Heart left ventricle (tissue), 16 donors: Measurements from ENCODE around the gene PYGB. TPM values are rescaled to one million over a fixed set of nuclear protein-coding genes. Genes with fewer than 3 reads are reported as not detected.

Experiments used
- ATAC-seq, 4 donors: fragments of 200-7000 bp; cut with Tn5 transposase; one replicate each; pipeline ENCODE4 v1.9.1; 2020 to 2022; ENCODE audit warnings: moderate library complexity in 4 of 4, mild to moderate bottlenecking in 3 of 4, moderate number of reproducible peaks in 1 of 4
- DNase-seq, 5 donors: peaks; one replicate each; pipeline ENCODE4 v3.0.0-alpha.2; 2020
- H3K27ac ChIP-seq, 12 donors: fragments of 200-600 bp; sonication (generic) in 4 of 12; one replicate each; pipeline versions ENCODE4 v1.5.0 to v1.8.0; 2016 to 2022; ENCODE audit warnings: mild to moderate bottlenecking in 2 of 12
- H3K27me3 ChIP-seq, 9 donors: fragments of 200-600 bp; sonication (generic) in 2 of 9; one replicate each; pipeline versions ENCODE4 v1.5.1 to v1.8.0; 2016 to 2022; ENCODE audit warnings: mild to moderate bottlenecking in 3 of 9
- H3K36me3 ChIP-seq, 9 donors: fragments of 200-600 bp; sonication (generic) in 2 of 9; one replicate each; pipeline versions ENCODE4 v1.5.0 to v1.8.0; 2018 to 2022; ENCODE audit warnings: mild to moderate bottlenecking in 2 of 9
- H3K4me1 ChIP-seq, 12 donors: fragments of 200-600 bp; sonication (generic) in 4 of 12; one replicate each; pipeline versions ENCODE4 v1.5.0 to v1.8.0; 2016 to 2022; ENCODE audit warnings: mild to moderate bottlenecking in 3 of 12
- H3K4me3 ChIP-seq, 12 donors: fragments of 200-600 bp; sonication (generic) in 4 of 12; one replicate each; pipeline versions ENCODE4 v1.5.0 to v1.8.0; 2017 to 2022; ENCODE audit warnings: mild to moderate bottlenecking in 9 of 12, moderate library complexity in 4 of 12
- H3K9me3 ChIP-seq, 12 donors: fragments of 200-600 bp; sonication (generic) in 4 of 12; one replicate each; pipeline versions ENCODE4 v1.5.0 to v1.8.0; 2016 to 2022; ENCODE audit warnings: mild to moderate bottlenecking in 1 of 12
- CTCF ChIP-seq, 12 donors: fragments of 200-600 bp; sonication (generic) in 4 of 12; IDR thresholded peaks; one replicate each; pipeline versions ENCODE4 v1.5.0 to v1.8.0; 2018 to 2022; ENCODE audit warnings: antibody characterized with exemption in 12 of 12, mild to moderate bottlenecking in 5 of 12
- POLR2A ChIP-seq, 2 donors: fragments of 450-650 bp; IDR thresholded peaks; one replicate each; pipeline ENCODE4 v1.6.1; 2017; ENCODE audit warnings: antibody characterized with exemption in 2 of 2, mild to moderate bottlenecking in 2 of 2, moderate library complexity in 2 of 2
- WGBS, 4 donors: extraction: QIAGEN DNeasy Blood & Tissue Kit in 2 of 4; methylation state at CpG; one replicate each; pipeline versions ENCODE4 v1.1.5 to v1.1.7; 2013 to 2018; 5-methylcytosine and 5-hydroxymethylcytosine counted together
- intact Hi-C, 10 donors: fragments of 100-400 bp; cut with DNase I; formaldehyde crosslinking; loops; one replicate each; pipeline versions ENCODE4 v1.11.1 to v1.14.2; 2022
- polyA plus RNA-seq, 2 donors: library from polyadenylated mRNA; stranded (reverse); fragments of 200-250 nt; gene quantifications; one replicate each; pipeline ENCODE4 v1.2.3, GENCODE V29; 2013
- total RNA-seq, 9 donors: library from RNA; depleted of rRNA in 2 of 9; stranded (reverse); fragments of >200 nt in 2 of 9; fragmentation: NEBNext Ultra II Directional in 3 of 9; extraction: Animal tissue kit (Norgen Biotek cat#: 25700) in 3 of 9; gene quantifications; one replicate each; pipeline versions ENCODE4 v1.1.0 to v1.2.4, GENCODE V29; 2016 to 2023
- donor health status: ischemic (EF 13 %, LVEDD 7.1; RV severe dilation, severe dysfunction).
- donor health status: healthy with polysubstance abuse.
- donor health status: DM: no; HTN: yes; CAD: no.
- donor health status: DM: no; HTN: no; CAD: no.
- donor health status: ischemic (EF 25% LVEDD 6.9; RV normal size, moderate dysfunction).
- donor health status: ischemic (EF 25% LVEDD 5.7; RV mildly dilated, moderate dysfunction).
- donor health status: healthy.
- donor health status: DM: yes; HTN: yes; CAD: no.
- donor health status: ischemic (EF 35%, LVEDD 5.7; RV mildly dilated, moderate dysfunction).
- donor health status: nonischemic (EF 11% LVEDD 7.7; RV severe dilation, severe dysfunction).
- donor health status: DM: yes; HTN: yes; CAD: no.
- donor health status: PGD.
- donor health status: ischemic (EF 29% LVEDD 5.4; RV normal size, mild dysfunction).
- donor health status: nonischemic (EF 23%, LVEDD 6.1; RV moderate dilation, normal function).

PYGB gene
- total and polyA plus RNA-seq, 11 donors, result 144 to 450 (median 232) TPM

GRCh38 chr20:25242231-25242630 lies 5.7 kb upstream of the PYGB start:
- WGBS, 4 donors, result 86 to 89% (median 88%) methylated on average over 10 of the region's 10 CpGs
- no peaks in the 10 kb centered on the region for H3K27me3 ChIP-seq
- H3K27ac ChIP-seq, result no peak overlapping the region
- H3K9me3 ChIP-seq, result peaks cover 0 to 5% (median 0%) of the 10 kb centered on the region in 12 donors
- H3K4me3 ChIP-seq, result no peak overlapping the region
- peaks cover 0 to 27% (median 22%) of the 10 kb centered on the region in 12 donors for H3K4me1 ChIP-seq
- TF ChIP-seq CTCF (IDR thresholded peaks at IDR 0.05), result no peak
- no peak for TF ChIP-seq POLR2A (IDR thresholded peaks at IDR 0.05)
- DNase-seq (no peak), ATAC-seq (no peak)
- intact Hi-C loops, result loop anchor here in 2 of 10 donors (10.0 kb wide), 2 partner anchors 177 to 247 kb away; partner anchors contain the start of gene APMAP (in 1 of the 2)
- no peaks in the 10 kb centered on the region for H3K36me3 ChIP-seq

- ATAC-seq (no peak), DNase-seq (no peak)
- H3K4me1 ChIP-seq, result peaks cover 0 to 21% (median 13%) of the 10 kb centered on the region in 12 donors
- no peaks in the 10 kb centered on the region for H3K36me3 ChIP-seq
- H3K4me3 ChIP-seq, result no peak overlapping the region
- H3K27me3 ChIP-seq, result no peaks in the 10 kb centered on the region
- TF ChIP-seq POLR2A (IDR thresholded peaks at IDR 0.05) (no peak), CTCF (IDR thresholded peaks at IDR 0.05) (no peak)
- intact Hi-C loops, result loop anchor here in 2 of 10 donors (10.0 kb wide), 2 partner anchors 179 to 249 kb away; partner anchors contain the start of gene APMAP (in 1 of the 2)
- H3K27ac ChIP-seq, result no peak overlapping the region
- peaks cover 0 to 5% (median 0%) of the 10 kb centered on the region in 12 donors for H3K9me3 ChIP-seq
These were observed 4.4 kb upstream of the PYGB start for GRCh38 chr20:25243416-25243979.

- TF ChIP-seq CTCF (IDR thresholded peaks at IDR 0.05) (no peak), POLR2A (IDR thresholded peaks at IDR 0.05) (no peak)
- DNase-seq (no peak), ATAC-seq (no peak)
- Histone ChIP-seq H3K4me1 (peaks cover 0 to 32% (median 18%) of the 10 kb centered on the region in 12 donors), H3K4me3 (no peak overlapping the region), H3K27ac (no peak overlapping the region), H3K27me3 (no peaks in the 10 kb centered on the region), H3K9me3 (peaks cover 0 to 5% (median 0%) of the 10 kb centered on the region in 12 donors), H3K36me3 (no peaks in the 10 kb centered on the region)
- 95 to 98% (median 98%) methylated on average over 5 of the region's 5 CpGs for WGBS, 4 donors
- intact Hi-C loops, result loop anchor here in 9 of 10 donors (5.0 to 10.0 kb wide), 5 partner anchors 48 to 250 kb away; partner anchors contain the start of genes ENTPD6 (in 5 of the 9), APMAP (in 1 of the 9) and VSX1 (in 1 of the 9)
These were observed 2.9 kb upstream of the PYGB start for GRCh38 chr20:25244976-25245375.

- peaks cover 0 to 5% (median 0%) of the 10 kb centered on the region in 12 donors for H3K9me3 ChIP-seq
- H3K4me1 ChIP-seq, result peaks cover 0 to 36% (median 21%) of the 10 kb centered on the region in 12 donors
- intact Hi-C loops, result loop anchor here in 9 of 10 donors (5.0 to 10.0 kb wide), 5 partner anchors 48 to 251 kb away; partner anchors contain the start of genes ENTPD6 (in 5 of the 9), APMAP (in 1 of the 9) and VSX1 (in 1 of the 9)
- no peaks in the 10 kb centered on the region for H3K27me3 ChIP-seq
- no peak for DNase-seq
- no peaks in the 10 kb centered on the region for H3K36me3 ChIP-seq
- 94 to 100% (median 98%) methylated on average over 1 of the region's 1 CpG for WGBS, 4 donors
- no peak overlapping the region for H3K27ac ChIP-seq
- H3K4me3 ChIP-seq, result no peak overlapping the region
- TF ChIP-seq CTCF (IDR thresholded peaks at IDR 0.05) (no peak), POLR2A (IDR thresholded peaks at IDR 0.05) (no peak)
- ATAC-seq, result no peak
These were observed 2.4 kb upstream of the PYGB start for GRCh38 chr20:25245461-25245860.
